ENCODE measurements around the gene SNX13. TPM values are rescaled to one million over a fixed set of nuclear protein-coding genes. Genes with fewer than 3 reads are reported as not detected.

The SNX13 gene
- total and polyA plus RNA-seq, 2 experiments from 2014 or later, result 7.5 to 42.7 TPM

DNA sequence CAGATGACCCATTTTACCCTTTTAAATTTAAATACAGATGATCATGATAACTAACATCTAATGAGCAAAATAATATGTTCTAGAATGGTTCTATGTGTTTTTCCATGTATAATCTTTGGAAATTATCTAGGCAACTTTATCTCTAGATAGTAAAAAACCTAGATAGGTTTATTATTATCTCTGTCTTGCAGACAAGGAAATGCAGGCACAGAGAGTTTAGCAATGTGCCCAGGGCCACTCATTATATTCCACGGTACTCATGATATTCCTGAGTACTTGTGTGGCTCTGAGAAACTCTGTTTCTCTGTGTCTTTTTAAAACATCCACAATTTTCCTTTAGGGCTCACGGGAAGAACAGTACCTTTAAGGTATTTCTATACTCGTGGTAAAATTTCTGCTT lies 26.4 kb upstream of the SNX13 start:
- Histone ChIP-seq H4K20me1 (replicated peaks; ENCODE audit: insufficient read depth) (no peaks in the 10 kb centered on the region), H3K9me2 (ENCODE audit: insufficient read depth) (no peaks in the 10 kb centered on the region), H3K4me3 (no peak overlapping the region), H3K27me3 (ENCODE audit: insufficient read depth) (no peaks in the 10 kb centered on the region), H2AFZ (no peak overlapping the region), H3K79me2 (replicated peaks; ENCODE audit: insufficient read depth) (no peaks in the 10 kb centered on the region), H3K36me3 (ENCODE audit: insufficient read depth) (no peaks in the 10 kb centered on the region), H3F3A (replicated peaks; ENCODE audit: low read depth) (no peaks in the 10 kb centered on the region), H3K27ac (ENCODE audit: low read depth) (no peak overlapping the region), H3K4me1 (ENCODE audit: insufficient read depth) (no peaks in the 10 kb centered on the region), H3K4me2 (no peak overlapping the region)
- no peak for TF ChIP-seq POLR2AphosphoS5 (IDR thresholded peaks at IDR 0.05; ENCODE audit: low read depth)
- no peak for TF ChIP-seq STAT1 (IDR thresholded peaks at IDR 0.05; ENCODE audit: unreplicated experiment)
- TF ChIP-seq JUNB (IDR thresholded peaks at IDR 0.05; ENCODE audit: unreplicated experiment), result no peak
- TF ChIP-seq NANOG (IDR thresholded peaks at IDR 0.05; ENCODE audit: borderline replicate concordance), result no peak
- TF ChIP-seq EZH2phosphoT487 (IDR thresholded peaks at IDR 0.05; ENCODE audit: unreplicated experiment), result no peak
- TF ChIP-seq ZNF331 (CRISPR knock-in tag; IDR thresholded peaks at IDR 0.05; ENCODE audit: low read depth), result no peak
- no peak for TF ChIP-seq ETS1 (IDR thresholded peaks at IDR 0.05)
- TF ChIP-seq ZNF114 (CRISPR knock-in tag; IDR thresholded peaks at IDR 0.05), result no peak
- no peak for TF ChIP-seq CREB1 (CRISPR knock-in tag; IDR thresholded peaks at IDR 0.05; ENCODE audit: low read depth)
- TF ChIP-seq, protein P1, sequence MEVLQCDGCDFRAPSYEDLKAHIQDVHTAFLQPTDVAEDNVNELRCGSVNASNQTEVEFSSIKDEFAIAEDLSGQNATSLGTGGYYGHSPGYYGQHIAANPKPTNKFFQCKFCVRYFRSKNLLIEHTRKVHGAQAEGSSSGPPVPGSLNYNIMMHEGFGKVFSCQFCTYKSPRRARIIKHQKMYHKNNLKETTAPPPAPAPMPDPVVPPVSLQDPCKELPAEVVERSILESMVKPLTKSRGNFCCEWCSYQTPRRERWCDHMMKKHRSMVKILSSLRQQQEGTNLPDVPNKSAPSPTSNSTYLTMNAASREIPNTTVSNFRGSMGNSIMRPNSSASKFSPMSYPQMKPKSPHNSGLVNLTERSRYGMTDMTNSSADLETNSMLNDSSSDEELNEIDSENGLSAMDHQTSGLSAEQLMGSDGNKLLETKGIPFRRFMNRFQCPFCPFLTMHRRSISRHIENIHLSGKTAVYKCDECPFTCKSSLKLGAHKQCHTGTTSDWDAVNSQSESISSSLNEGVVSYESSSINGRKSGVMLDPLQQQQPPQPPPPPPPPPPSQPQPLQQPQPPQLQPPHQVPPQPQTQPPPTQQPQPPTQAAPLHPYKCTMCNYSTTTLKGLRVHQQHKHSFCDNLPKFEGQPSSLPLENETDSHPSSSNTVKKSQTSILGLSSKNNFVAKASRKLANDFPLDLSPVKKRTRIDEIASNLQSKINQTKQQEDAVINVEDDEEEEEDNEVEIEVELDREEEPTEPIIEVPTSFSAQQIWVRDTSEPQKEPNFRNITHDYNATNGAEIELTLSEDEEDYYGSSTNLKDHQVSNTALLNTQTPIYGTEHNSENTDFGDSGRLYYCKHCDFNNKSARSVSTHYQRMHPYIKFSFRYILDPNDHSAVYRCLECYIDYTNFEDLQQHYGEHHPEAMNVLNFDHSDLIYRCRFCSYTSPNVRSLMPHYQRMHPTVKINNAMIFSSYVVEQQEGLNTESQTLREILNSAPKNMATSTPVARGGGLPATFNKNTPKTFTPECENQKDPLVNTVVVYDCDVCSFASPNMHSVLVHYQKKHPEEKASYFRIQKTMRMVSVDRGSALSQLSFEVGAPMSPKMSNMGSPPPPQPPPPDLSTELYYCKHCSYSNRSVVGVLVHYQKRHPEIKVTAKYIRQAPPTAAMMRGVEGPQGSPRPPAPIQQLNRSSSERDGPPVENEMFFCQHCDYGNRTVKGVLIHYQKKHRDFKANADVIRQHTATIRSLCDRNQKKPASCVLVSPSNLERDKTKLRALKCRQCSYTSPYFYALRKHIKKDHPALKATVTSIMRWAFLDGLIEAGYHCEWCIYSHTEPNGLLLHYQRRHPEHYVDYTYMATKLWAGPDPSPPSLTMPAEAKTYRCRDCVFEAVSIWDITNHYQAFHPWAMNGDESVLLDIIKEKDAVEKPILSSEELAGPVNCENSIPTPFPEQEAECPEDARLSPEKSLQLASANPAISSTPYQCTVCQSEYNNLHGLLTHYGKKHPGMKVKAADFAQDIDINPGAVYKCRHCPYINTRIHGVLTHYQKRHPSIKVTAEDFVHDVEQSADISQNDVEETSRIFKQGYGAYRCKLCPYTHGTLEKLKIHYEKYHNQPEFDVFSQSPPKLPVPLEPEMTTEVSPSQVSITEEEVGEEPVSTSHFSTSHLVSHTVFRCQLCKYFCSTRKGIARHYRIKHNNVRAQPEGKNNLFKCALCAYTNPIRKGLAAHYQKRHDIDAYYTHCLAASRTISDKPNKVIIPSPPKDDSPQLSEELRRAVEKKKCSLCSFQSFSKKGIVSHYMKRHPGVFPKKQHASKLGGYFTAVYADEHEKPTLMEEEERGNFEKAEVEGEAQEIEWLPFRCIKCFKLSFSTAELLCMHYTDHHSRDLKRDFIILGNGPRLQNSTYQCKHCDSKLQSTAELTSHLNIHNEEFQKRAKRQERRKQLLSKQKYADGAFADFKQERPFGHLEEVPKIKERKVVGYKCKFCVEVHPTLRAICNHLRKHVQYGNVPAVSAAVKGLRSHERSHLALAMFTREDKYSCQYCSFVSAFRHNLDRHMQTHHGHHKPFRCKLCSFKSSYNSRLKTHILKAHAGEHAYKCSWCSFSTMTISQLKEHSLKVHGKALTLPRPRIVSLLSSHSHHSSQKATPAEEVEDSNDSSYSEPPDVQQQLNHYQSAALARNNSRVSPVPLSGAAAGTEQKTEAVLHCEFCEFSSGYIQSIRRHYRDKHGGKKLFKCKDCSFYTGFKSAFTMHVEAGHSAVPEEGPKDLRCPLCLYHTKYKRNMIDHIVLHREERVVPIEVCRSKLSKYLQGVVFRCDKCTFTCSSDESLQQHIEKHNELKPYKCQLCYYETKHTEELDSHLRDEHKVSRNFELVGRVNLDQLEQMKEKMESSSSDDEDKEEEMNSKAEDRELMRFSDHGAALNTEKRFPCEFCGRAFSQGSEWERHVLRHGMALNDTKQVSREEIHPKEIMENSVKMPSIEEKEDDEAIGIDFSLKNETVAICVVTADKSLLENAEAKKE (CRISPR knock-in tag; IDR thresholded peaks at IDR 0.05), result no peak
- TF ChIP-seq, protein P2, sequence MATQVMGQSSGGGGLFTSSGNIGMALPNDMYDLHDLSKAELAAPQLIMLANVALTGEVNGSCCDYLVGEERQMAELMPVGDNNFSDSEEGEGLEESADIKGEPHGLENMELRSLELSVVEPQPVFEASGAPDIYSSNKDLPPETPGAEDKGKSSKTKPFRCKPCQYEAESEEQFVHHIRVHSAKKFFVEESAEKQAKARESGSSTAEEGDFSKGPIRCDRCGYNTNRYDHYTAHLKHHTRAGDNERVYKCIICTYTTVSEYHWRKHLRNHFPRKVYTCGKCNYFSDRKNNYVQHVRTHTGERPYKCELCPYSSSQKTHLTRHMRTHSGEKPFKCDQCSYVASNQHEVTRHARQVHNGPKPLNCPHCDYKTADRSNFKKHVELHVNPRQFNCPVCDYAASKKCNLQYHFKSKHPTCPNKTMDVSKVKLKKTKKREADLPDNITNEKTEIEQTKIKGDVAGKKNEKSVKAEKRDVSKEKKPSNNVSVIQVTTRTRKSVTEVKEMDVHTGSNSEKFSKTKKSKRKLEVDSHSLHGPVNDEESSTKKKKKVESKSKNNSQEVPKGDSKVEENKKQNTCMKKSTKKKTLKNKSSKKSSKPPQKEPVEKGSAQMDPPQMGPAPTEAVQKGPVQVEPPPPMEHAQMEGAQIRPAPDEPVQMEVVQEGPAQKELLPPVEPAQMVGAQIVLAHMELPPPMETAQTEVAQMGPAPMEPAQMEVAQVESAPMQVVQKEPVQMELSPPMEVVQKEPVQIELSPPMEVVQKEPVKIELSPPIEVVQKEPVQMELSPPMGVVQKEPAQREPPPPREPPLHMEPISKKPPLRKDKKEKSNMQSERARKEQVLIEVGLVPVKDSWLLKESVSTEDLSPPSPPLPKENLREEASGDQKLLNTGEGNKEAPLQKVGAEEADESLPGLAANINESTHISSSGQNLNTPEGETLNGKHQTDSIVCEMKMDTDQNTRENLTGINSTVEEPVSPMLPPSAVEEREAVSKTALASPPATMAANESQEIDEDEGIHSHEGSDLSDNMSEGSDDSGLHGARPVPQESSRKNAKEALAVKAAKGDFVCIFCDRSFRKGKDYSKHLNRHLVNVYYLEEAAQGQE (IDR thresholded peaks at IDR 0.05; ENCODE audit: unreplicated experiment), result no peak
- no peak for TF ChIP-seq CTCF (conservative IDR thresholded peaks at IDR 0.05; ENCODE audit: low read depth in 2 of 2)
- no peak for TF ChIP-seq EZH2 (IDR thresholded peaks at IDR 0.05; ENCODE audit: low read depth, unreplicated experiment)
- Mint-ChIP-seq H3K27me3 (ENCODE audit: insufficient read depth, low read depth, poor library complexity) (peaks cover 3% of the 10 kb centered on the region), H3K9me3 (no peaks in the 10 kb centered on the region), H3K4me3 (no peak overlapping the region), H3K4me1 (no peaks in the 10 kb centered on the region), H3K36me3 (ENCODE audit: low read depth) (no peaks in the 10 kb centered on the region), H3K27ac (no peak overlapping the region)
- ATAC-seq (no peak), DNase-seq (ENCODE audit: low spot score) (no peak)

Measured in GM23338 (cell line).